Fibroblast of skin of right biceps (primary cell): Measurements from ENCODE around the gene KCNIP3.
"Not testable (repeated sequence)": the region's sequence is repeated elsewhere in the genome, so short reads cannot be mapped to it uniquely, and the experiment has no call there.

Source experiments
- DNase-seq: peaks from one replicate; pipeline ENCODE4 v3.0.0-alpha.2; 2013

KCNIP3 gene

DNA sequence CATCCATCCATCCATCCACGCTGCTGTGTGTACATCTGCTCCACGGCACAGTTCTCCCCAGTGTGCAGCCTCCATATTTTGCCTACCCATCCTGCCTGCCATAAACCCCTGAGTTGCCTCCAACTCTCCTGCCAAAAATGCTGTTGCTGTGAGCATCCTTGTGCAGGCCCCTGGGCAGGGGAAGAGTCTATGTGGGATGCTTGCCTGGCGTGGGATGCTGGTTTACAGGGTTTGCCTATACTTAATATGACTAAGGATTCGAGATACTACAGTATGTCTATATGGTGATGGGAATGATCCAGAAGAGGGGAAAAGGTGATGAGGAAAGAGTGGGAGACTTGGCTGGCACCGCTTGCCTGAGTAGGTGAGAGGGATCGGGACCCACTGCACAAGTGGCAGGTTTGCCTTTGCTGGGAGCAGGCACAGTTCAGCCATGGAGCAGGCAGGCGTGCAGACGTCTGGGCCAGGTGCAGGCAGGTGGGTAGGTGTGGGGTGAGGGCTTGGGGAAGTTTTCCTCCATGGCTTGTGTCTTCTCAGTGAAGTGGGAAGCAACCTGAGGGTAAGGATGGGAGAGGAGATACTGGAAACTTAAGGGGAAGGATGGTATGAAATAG lies 75.2 kb downstream of the KCNIP3 start:
- no peak for DNase-seq

DNA sequence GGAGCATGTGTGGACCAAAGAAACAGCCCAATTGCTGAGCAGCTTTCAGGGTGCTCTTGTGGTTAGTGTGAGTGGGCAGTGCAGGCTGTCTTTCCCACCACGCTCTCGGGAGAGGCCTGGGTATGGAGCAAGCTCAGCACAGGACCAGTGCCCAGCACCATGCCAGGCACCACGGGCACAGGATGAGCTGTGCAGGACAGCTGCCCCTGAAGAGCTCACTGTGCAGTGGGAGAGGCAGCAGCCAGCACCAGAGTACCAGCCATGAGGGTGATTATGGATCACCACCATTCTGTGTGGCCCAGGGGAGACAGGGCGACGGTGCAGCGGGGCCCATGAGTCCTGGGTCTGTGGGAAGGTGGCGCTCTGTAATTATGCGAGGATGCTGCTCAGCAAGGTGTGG lies 75.7 kb downstream of the KCNIP3 start:
- DNase-seq: no peak

DNA sequence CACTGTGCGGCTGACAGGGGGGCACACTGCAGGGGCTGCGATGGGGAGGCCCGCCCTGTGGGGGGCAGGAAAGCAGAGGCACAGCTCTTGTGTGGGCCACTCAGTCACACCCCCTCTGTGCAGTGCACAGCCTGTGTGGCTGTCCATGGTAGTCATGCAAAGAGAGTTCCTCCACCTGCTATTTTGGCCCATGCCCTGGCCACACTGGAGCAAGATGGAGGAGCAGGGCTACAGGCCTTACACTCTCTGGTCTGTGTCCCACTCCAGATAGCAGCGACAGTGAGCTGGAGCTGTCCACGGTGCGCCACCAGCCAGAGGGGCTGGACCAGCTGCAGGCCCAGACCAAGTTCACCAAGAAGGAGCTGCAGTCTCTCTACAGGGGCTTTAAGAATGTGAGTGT lies 76.9 kb downstream of the KCNIP3 start:
- no peak for DNase-seq

DNA sequence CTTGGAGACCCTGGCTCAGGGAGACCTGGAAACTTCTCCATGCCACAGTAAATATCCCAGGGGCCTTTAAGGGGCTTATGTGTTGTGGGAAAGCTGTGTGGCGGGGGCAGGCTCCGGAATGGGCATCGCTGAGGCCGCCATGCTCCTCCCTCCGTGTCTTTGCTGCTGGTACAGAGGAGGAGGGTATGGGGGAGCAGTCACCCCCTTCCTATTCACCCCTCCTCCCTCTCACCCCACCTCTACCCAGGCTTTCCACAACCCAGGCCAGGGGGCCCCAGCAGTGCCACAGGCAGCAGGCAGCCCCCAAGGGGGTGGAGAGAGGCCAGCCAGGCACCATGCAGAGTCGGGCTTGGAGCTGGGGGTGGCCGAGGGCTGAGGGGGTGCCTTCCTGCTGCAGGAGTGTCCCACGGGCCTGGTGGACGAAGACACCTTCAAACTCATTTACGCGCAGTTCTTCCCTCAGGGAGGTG lies 77.3 kb downstream of the KCNIP3 start:
- no peak for DNase-seq

DNA sequence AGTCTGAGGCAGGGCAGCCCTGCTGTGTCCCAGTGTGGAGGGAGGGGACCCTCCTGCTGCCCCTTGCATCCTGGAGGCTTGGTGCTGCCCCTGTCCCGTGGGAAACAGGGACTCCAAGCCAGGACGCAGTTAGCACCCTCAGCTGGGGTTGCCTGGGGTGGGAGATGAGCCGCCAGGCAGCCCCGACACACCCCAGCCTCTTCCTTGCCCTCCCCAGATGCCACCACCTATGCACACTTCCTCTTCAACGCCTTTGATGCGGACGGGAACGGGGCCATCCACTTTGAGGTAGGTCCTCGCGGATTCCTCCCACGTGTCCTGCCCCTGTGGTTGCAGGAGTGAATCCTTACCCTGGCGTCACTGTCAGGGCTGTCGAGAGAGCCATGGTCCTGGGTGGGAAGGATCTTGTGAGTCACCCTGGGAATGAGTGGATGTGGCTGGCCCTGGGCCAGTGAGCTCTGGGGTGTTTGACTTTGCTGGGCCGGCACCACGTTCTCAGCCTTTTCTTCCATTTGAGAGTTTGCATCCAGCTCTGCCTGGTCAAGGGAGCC lies 77.8 kb downstream of the KCNIP3 start:
- DNase-seq: peak; percentile 18

DNA sequence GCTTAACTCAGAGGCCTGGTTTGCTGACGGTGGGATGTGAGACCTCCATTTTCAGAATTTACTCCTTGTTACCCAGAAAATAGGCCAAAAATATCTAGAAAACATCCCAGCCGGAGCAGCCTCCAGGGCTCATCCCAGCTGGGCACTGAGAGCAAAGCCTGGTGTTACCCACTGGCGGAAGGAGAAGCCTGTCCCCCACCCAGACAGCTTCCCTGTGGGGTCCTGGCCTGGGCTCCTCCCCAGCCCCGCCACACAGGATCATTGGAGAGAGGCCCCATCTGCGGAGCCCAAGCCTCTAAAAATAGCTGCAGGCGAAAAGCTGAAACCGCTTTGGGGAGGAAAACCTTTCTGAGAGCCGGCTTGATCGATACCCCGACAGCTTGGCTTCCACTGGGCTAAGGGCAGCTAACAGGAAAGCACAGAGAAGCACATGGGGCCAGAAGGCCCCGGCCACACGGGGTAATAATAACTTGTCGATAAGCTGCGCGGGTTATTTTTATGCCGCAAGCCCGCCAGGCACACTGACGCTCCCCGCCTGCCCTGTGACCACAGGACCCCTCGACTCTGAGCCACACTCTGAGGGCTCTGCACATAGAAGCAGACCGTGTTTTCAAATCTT lies 78.5 kb downstream of the KCNIP3 start:
- DNase-seq: no peak

DNA sequence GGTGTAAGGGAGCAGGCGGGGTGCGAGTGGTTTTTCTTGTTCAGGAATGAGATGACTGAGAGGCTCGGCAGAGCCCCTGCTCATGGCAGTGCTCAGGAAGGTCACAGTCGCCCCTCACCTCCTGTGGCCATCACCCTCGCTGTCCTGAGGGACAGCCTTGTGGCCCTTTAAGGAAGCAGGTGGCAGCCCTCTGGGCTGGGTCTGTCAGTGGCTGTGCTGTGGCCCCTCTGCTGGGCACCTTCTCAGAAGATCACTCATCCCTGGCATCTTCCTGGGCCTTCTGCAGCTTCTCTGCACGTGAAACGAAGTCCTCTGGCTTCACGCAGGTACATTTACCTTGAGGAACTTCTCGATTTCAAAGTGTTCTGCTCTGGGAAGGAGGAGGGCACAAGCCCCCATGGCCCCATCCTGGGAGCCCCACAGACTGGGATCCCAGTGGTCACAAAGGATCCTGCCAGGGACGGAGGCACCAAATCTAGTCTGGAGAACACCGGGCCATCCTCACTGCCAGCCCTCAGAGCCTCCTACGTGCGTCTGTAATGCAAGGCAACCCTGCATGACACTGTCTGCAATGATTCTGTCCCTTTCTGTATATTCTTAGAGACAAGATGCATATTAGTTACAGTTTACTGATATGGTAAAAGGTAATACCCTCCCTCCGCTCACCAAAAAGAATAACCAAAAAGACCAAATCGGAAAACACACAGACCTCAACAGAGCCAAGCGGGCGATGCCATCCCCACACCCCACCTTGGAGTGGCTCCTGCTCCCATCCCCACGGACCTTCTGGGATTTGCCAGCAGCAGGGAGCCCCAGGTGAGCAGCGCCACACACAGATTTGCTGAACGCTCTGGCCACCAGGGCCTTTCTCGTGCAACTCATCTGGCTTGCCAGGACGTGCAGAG lies 79.4 kb downstream of the KCNIP3 start:
- DNase-seq: no peak

DNA sequence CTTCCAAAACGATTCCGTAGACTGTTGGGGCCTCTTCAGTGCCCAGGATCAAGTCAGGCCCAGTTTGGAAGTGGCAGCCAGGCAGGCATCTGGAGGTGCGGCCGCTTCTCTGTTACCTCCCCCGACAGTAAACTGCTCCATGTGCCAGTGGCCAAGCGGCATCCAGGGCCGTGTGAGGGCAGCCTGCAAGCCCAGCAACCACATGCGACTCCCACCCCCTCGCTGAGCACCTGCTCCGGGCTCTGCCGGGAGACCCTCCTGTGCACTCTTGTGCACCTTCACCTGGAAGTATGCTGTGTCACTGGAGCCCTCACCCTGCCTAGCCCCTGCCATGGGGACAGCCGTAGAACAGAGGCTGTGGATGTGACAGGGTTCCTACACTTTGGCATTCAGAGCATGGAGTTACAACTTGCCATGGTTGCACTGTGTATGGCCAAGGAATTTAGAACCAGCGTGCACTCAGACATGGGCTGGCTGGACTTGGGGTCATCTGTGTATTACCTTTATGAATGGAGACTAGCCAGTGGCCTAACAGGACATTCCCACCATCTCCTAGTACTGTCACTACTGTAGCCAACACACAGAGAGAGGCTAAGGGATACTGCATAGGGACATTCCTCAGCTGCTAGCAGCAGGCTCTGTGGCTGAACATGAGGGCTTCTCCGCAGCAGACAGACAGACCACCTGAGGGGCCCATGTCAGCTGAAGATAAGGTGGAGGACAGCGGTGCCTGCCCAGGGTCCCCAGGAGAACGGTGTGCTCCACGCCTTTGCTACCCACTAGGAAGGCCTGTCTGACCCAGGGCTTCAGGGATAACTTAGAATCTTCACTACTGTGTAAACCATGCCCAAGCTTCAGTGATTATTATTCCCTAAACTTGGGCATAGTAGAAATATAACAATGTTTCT lies 80.3 kb downstream of the KCNIP3 start:
- no peak for DNase-seq

DNA sequence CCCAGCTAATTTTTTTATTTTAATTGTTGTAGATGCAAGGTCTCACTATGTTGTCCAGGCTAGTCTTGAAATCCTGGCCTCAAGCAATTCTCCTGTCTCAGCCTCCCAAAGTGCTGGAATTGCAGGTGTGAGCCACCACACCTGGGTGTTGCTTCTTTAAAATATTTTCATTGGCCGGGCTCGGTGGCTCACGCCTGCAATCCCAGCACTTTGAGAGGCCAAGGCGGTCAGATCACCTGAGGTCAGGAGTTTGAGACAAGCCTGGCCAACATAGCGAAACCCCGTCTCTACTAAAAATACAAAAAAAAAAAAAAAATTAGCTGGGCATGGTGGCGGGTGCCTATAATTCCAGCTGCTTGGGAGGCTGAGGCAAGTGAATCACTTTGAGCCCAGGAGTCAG lies 81.1 kb downstream of the KCNIP3 start:
- DNase-seq: not testable (repeated sequence)

DNA sequence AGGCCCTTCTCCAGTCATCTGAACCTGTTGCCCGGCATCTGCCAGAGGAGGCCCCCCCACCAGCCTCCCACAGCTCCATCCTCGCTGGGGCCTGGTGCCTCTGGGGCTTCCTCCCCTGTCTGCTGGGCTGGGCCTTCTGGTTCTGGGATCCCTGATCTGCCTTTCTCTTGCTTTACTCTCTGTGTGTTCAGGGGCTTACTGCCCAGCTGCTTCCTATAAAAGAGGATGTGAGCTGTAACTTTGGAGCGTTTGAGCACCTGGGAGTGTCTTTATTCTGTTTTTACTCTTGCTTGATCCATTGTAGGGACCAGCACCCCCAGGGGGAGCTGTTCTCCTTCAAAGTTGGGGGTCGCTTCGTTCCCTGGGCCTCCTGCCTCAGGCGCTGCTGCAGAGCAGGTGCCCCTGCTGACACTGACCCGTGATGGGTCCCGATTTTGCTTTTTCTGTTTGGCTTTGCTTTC lies 82.3 kb downstream of the KCNIP3 start:
- no peak for DNase-seq

DNA sequence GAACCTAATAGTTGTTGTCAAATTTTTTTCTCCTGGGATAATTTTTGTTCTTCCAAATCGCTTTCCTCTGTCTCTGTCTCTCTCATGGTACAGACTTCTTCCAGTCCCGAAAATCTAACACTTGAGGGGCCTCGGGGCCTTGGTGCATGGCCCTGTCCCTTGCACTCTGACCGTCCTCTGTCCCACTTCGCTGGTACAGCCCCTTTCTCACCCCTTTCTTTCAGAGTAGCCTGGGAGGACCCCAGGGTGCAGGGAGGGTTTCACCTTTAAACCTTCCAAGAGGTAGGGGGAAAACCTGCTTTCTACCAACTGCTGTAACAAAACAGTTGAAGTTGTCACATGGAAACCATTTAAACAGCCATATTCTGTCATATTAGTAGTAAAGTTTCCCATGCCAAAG lies 83.1 kb downstream of the KCNIP3 start:
- DNase-seq: no peak

DNA sequence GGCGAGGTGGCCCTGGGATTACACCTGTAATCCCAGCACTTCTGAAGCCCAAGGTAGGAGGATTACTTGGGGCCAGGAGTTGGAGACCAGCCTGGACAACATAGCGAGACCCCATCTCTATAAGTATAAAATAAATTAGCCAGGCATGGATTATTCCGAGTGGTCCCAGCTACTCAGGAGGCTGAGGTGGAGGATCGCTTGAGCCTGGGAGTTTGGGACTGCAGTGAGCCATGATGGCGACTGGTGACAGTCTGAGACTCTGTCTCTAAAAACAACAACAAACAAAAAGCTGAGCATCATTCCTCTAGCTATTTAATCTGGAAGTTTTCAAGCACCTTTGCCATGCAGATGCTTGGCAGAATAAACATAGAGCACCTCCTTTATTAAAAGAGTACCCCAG lies 83.6 kb downstream of the KCNIP3 start:
- DNase-seq: no peak

DNA sequence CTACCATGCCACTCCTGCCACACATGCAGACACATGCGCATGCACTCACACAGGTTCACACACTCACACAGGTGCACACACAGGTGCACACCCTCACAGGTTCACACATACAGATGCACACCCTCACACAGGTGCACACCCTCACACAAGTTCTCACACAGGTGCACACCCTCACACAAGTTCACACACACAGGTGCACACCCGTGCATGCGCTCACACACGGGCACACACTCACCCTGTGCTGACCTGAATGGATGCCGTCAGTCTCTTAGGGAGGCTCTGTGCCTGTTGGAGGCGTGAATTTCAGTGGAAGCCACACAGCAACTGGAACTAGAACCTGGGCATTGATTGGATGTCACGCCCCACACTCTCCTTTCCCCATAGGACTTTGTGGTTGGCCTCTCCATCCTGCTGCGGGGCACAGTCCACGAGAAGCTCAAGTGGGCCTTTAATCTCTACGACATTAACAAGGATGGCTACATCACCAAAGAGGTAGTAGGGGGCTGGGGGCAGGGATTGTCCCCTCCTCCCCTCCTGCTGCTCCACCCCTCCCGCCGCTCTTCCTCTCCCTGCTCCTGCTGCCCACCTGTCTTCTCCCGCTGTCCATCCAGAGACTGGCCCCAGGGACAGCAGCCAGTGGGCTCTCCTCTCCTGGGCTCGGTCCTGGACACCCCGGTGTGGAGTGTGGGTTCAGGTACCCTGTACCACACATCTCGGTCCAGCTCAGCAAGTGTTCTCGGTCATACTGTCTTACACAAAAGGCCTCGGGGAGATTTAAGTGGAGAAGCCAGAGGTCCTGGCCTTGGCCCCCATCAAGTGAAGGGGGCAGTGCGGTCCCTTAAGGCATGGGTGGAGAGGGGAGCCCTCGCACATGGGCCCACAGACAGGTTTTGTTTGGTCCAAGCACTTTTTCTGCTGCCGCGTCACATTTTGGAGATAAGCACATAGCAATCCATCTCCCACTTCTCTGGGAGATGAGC lies 84.4 kb downstream of the KCNIP3 start:
- DNase-seq: no peak

DNA sequence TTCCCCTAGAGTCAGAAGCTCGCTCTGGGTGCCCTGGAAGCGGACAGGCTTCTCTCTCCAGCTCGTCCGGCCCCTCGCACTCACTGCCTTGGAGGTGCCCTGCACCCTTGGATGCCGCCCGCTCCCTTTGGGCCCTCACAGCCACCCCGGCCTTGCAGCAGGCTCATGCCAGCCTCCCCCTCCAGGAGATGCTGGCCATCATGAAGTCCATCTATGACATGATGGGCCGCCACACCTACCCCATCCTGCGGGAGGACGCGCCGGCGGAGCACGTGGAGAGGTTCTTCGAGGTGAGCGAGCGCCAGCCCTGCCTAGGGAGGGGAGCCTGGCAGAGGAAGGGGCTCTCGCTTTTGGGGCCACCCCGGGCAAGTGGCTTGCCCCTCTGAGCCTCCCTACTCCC lies 85.0 kb downstream of the KCNIP3 start:
- no peak for DNase-seq

DNA sequence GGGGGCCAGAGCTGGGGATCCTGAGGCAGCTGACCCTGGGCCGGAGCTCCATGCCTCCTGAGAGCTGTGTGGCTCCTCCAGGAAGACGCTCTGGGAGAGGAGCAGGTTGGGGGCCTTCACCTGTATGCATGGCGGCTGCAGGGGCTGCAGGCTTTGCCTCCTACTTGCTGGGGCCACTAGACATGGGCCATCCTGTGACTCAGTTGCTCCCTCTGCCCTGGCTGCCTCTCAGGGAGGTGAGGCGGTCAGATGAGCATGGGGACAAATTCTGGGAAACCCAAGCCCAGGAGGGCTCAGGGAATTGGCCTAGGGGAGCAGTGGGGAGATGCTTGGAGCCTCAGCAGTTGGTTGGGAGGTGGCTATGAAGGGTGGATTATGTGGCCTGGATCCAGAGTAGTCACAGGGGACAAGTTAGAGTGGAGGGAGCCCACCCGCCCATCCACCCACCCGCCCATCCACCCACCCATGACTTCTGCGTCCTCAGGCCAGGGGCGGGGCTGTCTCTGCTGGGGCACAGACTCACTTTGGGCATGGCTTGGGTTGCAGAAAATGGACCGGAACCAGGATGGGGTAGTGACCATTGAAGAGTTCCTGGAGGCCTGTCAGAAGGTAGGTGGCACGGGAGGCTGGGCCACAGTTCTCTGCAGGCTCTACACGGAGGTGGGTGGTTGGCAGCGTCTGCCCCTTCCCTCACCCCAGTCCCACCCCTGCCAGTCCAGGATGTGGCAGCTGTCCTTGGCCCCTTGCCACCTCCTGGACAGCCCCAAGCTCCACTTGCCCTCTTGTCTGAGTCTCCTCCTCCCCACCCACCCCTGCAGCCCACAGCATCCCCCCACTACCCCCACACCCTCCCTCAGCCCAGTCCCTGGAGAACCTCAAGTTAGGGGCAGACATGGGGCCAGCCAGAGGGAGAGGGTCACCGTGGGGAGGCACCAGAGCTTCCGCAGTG lies 85.8 kb downstream of the KCNIP3 start:
- DNase-seq: no peak

DNA sequence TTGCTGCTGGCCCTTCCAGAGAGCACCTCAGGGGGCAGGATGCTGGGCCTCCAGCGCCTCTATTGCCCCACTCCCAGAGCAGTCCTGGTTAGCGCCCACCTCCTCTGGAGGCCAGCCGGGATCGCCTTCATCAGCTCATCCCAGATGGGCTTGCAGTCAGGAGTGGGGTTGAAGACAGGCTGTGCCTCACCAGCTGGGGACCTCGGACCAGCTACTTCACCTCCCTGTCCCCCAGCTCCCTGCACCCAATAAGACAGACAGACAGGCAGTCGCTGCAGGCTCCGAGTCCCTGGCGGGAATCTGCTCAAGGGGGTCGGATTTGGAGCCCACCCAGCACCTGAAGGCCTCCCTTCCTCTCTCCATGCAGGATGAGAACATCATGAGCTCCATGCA lies 86.5 kb downstream of the KCNIP3 start:
- DNase-seq: no peak

DNA sequence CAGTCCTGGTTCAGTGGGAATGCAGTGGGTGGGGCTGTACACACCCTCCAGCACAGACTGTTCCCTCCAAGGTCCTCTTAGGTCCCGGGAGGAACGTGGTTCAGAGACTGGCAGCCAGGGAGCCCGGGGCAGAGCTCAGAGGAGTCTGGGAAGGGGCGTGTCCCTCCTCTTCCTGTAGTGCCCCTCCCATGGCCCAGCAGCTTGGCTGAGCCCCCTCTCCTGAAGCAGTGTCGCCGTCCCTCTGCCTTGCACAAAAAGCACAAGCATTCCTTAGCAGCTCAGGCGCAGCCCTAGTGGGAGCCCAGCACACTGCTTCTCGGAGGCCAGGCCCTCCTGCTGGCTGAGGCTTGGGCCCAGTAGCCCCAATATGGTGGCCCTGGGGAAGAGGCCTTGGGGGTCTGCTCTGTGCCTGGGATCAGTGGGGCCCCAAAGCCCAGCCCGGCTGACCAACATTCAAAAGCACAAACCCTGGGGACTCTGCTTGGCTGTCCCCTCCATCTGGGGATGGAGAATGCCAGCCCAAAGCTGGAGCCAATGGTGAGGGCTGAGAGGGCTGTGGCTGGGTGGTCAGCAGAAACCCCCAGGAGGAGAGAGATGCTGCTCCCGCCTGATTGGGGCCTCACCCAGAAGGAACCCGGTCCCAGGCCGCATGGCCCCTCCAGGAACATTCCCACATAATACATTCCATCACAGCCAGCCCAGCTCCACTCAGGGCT lies 87.9 kb downstream of the KCNIP3 start:
- DNase-seq: no peak

DNA sequence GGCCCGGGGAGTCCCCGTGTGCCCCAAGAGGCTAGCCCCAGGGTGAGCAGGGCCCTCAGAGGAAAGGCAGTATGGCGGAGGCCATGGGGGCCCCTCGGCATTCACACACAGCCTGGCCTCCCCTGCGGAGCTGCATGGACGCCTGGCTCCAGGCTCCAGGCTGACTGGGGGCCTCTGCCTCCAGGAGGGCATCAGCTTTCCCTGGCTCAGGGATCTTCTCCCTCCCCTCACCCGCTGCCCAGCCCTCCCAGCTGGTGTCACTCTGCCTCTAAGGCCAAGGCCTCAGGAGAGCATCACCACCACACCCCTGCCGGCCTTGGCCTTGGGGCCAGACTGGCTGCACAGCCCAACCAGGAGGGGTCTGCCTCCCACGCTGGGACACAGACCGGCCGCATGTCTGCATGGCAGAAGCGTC lies 88.4 kb downstream of the KCNIP3 start:
- no peak for DNase-seq

DNA sequence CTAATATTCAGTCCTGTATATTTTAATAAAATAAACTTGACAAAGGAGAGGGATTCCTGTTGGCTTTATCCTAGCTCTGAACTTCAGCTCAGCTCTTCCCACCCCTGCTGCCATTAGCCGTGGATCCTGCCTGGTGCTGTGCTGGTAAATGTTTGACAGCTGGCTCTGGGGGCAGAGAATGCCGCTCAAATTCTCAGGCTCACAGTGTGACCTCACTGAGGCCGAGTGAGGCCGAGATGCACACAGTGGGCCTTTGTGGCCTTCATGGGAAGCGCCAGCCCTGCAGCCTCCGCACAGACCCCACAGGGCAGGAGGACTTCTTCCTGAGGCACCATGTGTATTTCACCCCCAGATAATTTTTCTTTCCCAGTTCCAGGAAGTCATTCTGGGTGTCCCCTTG lies 88.9 kb downstream of the KCNIP3 start:
- no peak for DNase-seq
